ENCODE results near the gene ARHGEF2.
"Not testable (repeated sequence)": the region's sequence is repeated elsewhere in the genome, so short reads cannot be mapped to it uniquely, and the experiment has no call there.

The ARHGEF2 gene

DNA sequence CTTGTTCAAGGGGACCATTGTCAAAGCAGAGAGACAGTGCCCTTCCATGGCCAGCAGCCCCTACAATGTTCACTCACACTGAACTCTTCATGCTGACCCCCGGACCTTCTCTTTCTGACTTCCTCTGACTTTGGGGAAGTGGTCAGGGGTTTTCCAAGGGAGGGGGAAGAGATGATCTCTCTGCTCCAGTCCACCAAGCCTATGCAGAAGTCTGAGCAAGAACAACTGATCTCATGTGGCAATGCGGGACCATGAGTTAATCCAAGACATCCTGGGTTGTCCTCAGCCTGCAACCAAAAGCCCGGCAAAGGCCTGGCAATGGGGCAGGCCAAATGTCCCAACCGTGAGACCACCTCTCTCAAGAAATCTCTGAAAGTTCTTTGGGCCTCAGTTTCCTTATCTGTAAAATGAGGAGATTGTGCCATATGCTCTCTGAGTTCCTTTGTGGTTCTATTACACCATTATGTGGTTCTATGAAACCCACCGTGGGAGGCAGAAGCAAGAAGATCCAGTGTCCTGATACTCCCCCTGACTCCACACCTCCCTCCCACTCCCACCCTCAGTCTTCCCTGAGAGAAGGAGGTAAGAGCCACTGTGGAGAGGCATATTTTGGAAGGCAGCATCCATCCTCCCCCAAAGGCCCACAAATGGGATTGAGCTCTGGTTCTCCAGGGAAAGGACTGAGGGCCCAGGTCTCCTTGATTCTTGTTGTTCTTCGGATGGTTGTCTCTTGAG is 11.8 kb upstream of the ARHGEF2 start:
- DNase-seq (ENCODE audit: low read depth) = no peak

DNA sequence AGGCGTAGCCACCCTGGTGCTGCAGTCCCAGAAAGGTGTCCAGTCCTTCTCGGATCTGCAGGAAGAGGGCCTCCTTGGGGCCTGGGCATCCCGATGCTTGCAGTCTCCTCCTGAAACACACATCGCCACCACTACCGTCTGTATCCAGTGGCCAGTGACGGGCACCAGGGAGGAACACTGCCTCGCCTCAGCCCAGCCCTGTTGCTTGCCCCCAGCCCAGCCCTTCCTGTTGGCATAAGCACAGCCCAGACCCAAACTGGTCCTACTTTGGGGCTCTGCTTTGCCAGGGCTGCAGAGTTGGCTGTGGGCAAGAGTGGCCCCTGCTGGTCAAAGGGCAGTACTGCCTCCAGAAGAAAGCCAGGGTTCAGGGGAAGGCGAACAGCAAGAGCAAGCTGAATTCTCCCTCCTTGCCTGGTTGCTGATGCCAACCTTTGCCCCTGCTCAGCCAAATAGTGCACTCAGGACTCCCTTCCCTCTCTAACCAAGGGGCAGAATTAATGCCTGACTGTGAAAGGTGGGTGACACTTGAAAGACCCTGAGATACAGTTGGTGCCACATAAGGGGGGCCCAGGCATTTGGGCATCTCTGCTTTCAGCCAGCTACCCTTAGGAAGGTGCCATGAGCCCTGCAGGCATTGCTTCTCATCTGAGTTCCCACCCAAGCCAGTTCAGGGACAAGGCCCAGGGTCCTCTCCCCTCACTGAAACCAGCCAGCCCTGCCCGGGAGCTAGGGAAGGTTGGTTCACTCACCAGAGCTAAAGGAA is 11.1 kb upstream of the ARHGEF2 start:
- peak; percentile 62 for DNase-seq (ENCODE audit: low read depth)

DNA sequence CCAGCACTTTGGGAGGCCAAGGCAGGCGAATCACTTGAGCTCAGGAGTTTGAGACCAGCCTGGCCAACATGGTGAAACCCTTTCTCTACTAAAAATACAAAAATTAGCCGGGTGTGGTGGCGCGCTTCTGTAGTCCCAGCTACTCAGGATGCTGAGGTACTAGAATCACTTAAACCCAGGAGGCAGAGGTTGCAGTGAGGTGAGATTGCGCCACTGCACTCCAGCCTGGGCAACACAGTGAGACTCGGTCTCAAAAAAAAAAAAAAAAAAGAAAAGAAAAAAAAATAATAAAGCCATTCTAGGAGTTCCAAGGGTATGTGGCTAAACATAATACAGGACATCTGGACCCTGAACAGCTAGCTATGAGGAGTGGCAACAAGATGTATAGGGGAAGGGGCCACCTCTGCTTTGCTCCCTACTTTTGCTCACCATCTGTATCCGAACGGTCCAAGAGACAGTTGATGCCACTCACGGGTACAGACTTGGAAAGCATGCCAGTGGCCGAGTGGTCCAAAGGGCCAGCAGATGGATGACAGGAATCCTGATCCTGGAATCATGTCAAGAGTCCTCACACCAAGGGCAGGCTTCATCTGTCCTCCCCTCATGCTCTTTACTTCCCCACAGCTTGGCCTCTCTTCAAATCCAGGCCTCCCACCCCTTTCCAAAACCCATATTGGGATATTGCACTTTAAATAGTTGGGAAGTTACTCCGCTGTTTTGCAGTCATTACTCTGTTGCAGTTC is 6.7 kb upstream of the ARHGEF2 start:
- DNase-seq (ENCODE audit: low read depth) = not testable (repeated sequence)

DNA sequence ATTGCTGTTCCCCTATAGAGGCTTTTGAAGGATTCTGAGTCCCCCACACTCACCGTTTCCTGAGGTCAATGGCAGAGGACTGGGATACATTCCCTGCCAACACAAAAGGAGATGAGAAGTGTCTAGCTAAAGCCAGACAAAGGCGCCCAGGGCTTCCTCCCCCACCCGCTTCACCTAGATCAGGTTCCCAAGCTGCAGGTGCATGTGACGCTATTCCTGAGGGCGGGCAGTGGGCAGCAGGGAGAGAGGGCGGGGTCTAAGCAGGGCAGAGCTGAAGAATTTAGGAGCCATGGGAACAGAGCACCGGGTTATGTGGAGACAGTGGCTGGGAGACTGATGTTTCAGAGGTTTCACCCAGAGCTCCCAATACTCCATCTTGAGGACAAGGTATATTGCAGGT is 6.0 kb upstream of the ARHGEF2 start:
- no peak for DNase-seq (ENCODE audit: low read depth)

- DNase-seq (ENCODE audit: low read depth) = no peak
Measured at GRCh38 chr1:155983191-155984024, 5.1 kb upstream of the ARHGEF2 start.

GRCh38 chr1:155982106-155982505 is 3.8 kb upstream of the ARHGEF2 start:
- DNase-seq (ENCODE audit: low read depth) = no peak

DNA sequence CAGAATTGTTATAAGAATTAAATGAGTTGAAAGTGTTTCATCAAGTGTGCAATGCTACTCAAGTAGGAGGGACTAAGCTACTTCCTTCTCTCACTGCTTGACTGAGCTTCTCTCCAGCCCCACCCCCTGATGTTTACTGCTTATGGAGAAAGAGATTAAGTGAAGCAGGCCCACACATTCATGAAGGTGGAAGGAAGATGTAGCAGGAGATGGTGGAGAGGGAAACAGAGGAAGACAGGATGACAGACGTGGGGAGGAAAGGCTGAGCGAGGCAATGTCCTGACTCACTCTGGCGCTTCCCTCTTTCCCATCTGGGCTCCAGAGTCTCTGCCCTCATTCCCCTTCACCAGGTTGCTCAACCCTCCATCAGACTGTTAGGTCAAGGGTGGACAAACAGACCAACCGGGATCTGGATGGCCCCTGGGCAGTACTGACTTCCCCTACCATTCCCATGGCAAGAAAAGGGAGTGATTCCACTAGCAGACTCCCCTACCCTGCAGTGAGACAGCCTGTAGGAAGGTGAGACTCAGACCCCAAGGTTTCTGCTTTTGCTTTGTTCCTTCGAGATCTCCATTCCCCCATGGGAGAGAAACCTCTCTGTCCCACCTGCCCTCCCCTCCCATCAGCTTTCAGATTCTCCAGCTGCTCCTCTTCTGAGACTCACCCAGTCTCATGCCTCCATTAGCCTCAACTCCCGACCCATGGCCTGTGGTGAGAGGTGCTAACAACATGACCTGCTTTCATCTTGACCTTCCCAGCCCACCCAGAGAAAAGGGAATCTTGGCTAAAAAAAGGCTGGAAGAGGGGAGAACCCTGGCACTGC is 3.1 kb upstream of the ARHGEF2 start:
- DNase-seq (ENCODE audit: low read depth) = no peak

- DNase-seq (ENCODE audit: low read depth) = no peak
Measured at GRCh38 chr1:155979597-155980343, 1.4 kb upstream of the ARHGEF2 start.

- DNase-seq (ENCODE audit: low read depth) = no peak
Measured at GRCh38 chr1:155978973-155979429, 654 bp upstream of the ARHGEF2 start.

DNA sequence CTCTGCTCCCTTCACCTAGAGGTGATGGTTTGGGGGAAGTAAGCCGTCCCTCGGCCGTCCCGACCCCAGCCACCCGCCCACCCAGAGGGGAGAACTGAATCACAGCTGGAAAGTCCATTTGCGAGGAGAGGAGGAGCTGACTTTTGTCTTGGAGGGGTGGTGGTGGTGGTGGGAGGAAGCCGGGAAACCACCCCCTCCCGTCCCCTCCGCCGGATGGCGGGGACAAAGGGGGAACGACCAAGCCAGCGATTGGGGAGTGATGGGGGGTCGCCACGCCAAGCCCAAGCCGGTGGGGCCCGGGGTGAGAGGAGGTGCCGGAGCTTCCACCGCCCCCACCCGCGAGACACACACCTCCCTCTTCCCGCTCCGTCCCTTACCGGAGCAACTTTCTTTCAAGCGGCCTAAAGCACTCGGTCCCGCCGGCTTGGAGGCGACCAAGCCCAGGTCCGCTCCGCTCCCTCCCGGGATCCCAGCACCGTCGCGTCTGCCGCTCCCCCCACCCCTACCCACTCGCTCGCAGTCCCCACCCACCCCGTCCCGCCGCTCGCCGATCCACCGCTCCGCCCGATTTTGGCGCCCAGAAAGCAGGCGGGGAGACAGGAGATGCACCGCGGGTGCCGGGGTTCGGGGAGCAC is 540 bp downstream of the ARHGEF2 start:
- DNase-seq (ENCODE audit: low read depth) = peak; percentile 66

DNA sequence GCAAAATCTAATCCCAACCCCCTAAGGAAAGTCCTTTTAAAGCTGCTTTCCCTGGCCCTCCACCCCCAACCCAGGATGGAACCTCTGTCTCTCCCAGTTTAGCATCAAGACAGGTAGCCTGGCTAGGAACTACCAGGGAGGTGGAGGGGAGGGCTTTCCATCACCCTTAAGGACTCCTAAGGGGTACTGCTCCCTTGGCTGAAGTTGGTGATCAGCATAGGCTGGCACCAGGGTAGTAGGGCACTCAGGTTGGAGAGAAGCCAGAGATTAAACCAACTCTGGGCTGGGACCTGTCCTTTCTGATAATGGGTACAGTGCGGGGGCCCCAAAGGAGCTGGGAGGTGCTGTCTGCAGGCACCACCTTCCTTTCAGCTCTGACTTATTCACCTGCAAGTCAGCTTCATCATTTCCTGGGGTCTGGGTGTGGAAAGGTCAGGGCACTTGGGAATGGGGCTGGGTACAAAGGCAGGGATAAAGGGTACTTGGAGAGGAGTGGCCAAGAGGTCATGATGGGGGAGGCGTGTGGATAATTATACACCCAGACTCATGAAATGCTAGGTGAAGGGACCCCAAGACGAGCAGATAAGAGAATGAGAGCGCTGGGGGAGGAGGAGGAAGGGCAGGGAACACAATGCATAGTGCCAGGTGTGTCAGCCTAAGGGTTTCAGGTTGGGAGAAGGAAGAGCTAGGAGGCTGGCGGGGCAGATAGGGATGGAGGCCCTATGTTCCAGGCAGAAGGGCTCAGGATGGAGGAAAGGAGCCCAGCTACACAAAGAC is 1.2 kb downstream of the ARHGEF2 start:
- DNase-seq (ENCODE audit: low read depth) = no peak

GRCh38 chr1:155976062-155976912 is 2.1 kb downstream of the ARHGEF2 start:
- DNase-seq (ENCODE audit: low read depth) = peak; percentile 64

DNA sequence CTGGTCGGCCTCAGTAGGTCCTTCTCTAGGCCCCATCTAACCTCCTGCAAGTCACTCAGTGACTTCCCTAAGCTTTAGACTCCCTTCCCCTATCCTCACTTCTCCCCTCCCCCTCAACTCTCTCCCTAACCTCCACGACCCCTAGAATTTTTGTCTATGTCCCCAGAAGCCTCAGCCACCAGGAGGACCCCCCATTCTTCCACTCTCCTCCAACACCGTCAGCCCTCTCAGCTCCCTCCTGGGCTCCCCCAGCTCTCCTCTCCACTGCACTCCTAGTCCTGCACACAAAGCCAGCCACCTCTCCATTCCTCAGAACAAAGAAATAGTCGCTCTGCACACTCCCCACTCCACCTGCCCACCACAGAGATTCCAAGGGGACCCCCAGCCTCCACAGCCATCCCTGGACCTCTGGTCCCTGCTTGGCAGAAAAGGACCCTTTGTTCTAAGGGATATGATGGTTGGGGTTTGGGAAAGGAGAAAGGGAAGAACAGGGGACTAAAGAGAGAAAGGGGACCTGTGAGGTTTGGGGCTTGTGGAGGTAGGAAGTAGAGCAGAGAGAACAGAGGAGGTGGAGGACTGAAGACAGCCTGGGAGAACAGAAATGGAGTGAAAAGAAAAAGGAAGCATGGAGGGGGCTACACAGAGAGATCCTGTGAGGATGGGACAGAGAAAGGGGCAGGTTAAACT is 2.8 kb downstream of the ARHGEF2 start:
- DNase-seq (ENCODE audit: low read depth) = no peak

GRCh38 chr1:155974208-155975115 is 3.9 kb downstream of the ARHGEF2 start:
- DNase-seq (ENCODE audit: low read depth) = no peak

GRCh38 chr1:155973723-155974122 is 4.6 kb downstream of the ARHGEF2 start:
- DNase-seq (ENCODE audit: low read depth) = no peak

All from stimulated activated CD8-positive, alpha-beta memory T cell treated with anti-CD3 and anti-CD28 coated beads, Interleukin-4, amount 100 ng/mL, for 24 hours (primary cell).